ENCODE measurements around the gene DHX8. TPM values are rescaled to one million over a fixed set of nuclear protein-coding genes. Genes with fewer than 3 reads are reported as not detected.

Gene DHX8
- polyA plus RNA-seq, 1 donor (not counting 4 experiments of a cell fraction or from before 2014, with no cell fraction given), result 30.1 TPM

- Histone ChIP-seq H3K79me2 (ENCODE audit: control insufficient read depth, insufficient read depth, low read length) (no peaks in the 10 kb centered on the region), H3K9me1 (ENCODE audit: control insufficient read depth, extremely low read depth, insufficient read depth, low read length) (no peaks in the 10 kb centered on the region), H4K20me1 (ENCODE audit: control insufficient read depth, extremely low read depth, insufficient read depth, low read length) (no peaks in the 10 kb centered on the region), H3K9ac (ENCODE audit: control insufficient read depth, extremely low read depth, insufficient read depth, low read length) (no peak overlapping the region), H3K9me3 (ENCODE audit: control insufficient read depth, low read depth, low read length) (no peaks in the 10 kb centered on the region), H3K4me1 (ENCODE audit: control insufficient read depth, extremely low read depth, insufficient read depth, low read length) (peaks cover 20% of the 10 kb centered on the region), H3K4me2 (ENCODE audit: control insufficient read depth, extremely low read depth, insufficient read depth, low read depth, low read length) (no peak overlapping the region), H3K27ac (ENCODE audit: control insufficient read depth, insufficient read depth, low read length) (no peak overlapping the region), H3K27me3 (ENCODE audit: control insufficient read depth, extremely low read depth, insufficient read depth, low read length) (no peaks in the 10 kb centered on the region), H2AFZ (ENCODE audit: control insufficient read depth, low read length) (no peak overlapping the region), H3K36me3 (ENCODE audit: control insufficient read depth in 2 of 2, extremely low read depth in 1 of 2, insufficient read depth in 2 of 2, low read length in 2 of 2) (peaks cover 14 to 35% of the 10 kb centered on the region in 2 experiments), H3K4me3 (ENCODE audit: control insufficient read depth in 2 of 3, extremely low read depth in 1 of 3, insufficient read depth in 2 of 3, low read depth in 1 of 3, low read length in 3 of 3) (no peak overlapping the region)
- TF ChIP-seq EZH2 (IDR thresholded peaks at IDR 0.05; ENCODE audit: low read length), result no peak
- no peak for TF ChIP-seq CTCF (optimal IDR thresholded peaks at IDR 0.05 in 1 of 3, IDR thresholded peaks at IDR 0.05 in 1 of 3, conservative IDR thresholded peaks at IDR 0.05 in 1 of 3; ENCODE audit: extremely low read depth in 1 of 3, insufficient read depth in 2 of 3, low read length in 3 of 3)
- DNase-seq (ENCODE audit: low read depth, low spot score), result no peak
- dilution Hi-C loops (cut with MboI; ENCODE audit: extremely low pct_ligation_motif_present, low sequenced_read_pairs), result no loop called here
- FAIRE-seq, result no peak
Measured at GRCh38 chr17:43532581-43532980, 48.8 kb downstream of the DHX8 start.

GRCh38 chr17:43533699-43534098 is 49.9 kb downstream of the DHX8 start:
- Histone ChIP-seq H3K27me3 (ENCODE audit: control insufficient read depth, extremely low read depth, insufficient read depth, low read length) (no peaks in the 10 kb centered on the region), H3K36me3 (ENCODE audit: control insufficient read depth in 2 of 2, extremely low read depth in 1 of 2, insufficient read depth in 2 of 2, low read length in 2 of 2) (peaks cover 8 to 28% of the 10 kb centered on the region in 2 experiments), H3K4me2 (ENCODE audit: control insufficient read depth, extremely low read depth, insufficient read depth, low read depth, low read length) (no peak overlapping the region), H3K9me3 (ENCODE audit: control insufficient read depth, low read depth, low read length) (no peaks in the 10 kb centered on the region), H2AFZ (ENCODE audit: control insufficient read depth, low read length) (no peak overlapping the region), H3K79me2 (ENCODE audit: control insufficient read depth, insufficient read depth, low read length) (peaks cover 5% of the 10 kb centered on the region), H3K9me1 (ENCODE audit: control insufficient read depth, extremely low read depth, insufficient read depth, low read length) (no peaks in the 10 kb centered on the region), H3K4me3 (ENCODE audit: control insufficient read depth in 2 of 3, extremely low read depth in 1 of 3, insufficient read depth in 2 of 3, low read depth in 1 of 3, low read length in 3 of 3) (no peak overlapping the region), H3K4me1 (ENCODE audit: control insufficient read depth, extremely low read depth, insufficient read depth, low read length) (peaks cover 20% of the 10 kb centered on the region), H4K20me1 (ENCODE audit: control insufficient read depth, extremely low read depth, insufficient read depth, low read length) (no peaks in the 10 kb centered on the region), H3K9ac (ENCODE audit: control insufficient read depth, extremely low read depth, insufficient read depth, low read length) (no peak overlapping the region), H3K27ac (ENCODE audit: control insufficient read depth, insufficient read depth, low read length) (no peak overlapping the region)
- DNase-seq (ENCODE audit: low read depth, low spot score), result no peak
- no peak for FAIRE-seq
- dilution Hi-C loops (cut with MboI; ENCODE audit: extremely low pct_ligation_motif_present, low sequenced_read_pairs), result no loop called here
- TF ChIP-seq CTCF (optimal IDR thresholded peaks at IDR 0.05 in 1 of 3, IDR thresholded peaks at IDR 0.05 in 1 of 3, conservative IDR thresholded peaks at IDR 0.05 in 1 of 3; ENCODE audit: extremely low read depth in 1 of 3, insufficient read depth in 2 of 3, low read length in 3 of 3), result peak in 2 of 3 experiments; percentile 3 to 27
- TF ChIP-seq EZH2 (IDR thresholded peaks at IDR 0.05; ENCODE audit: low read length), result no peak
